Kidney (tissue), 14 donors: ENCODE data around the gene RIMBP2. TPM values are rescaled to one million over a fixed set of nuclear protein-coding genes. Genes with fewer than 3 reads are reported as not detected.

ENCODE experiments used
- DNase-seq, 5 donors: peaks; one replicate each; pipeline ENCODE4 v3.0.0-alpha.2; 2013 to 2020
- FAIRE-seq: peaks from 2 replicates; lab custom pipeline; 2012; peaks lifted over from hg19 to GRCh38; lab: Jason Lieb, UNC
- H3K27ac ChIP-seq, 2 donors: one replicate each; pipeline ENCODE4 v1.7.0; 2013; ENCODE audit warnings: low read depth in 2 of 2, low read length in 2 of 2, inconsistent platforms in 1 of 2
- H3K27me3 ChIP-seq: one replicate; pipeline ENCODE4 v1.7.1; 2013; ENCODE audit warnings: low read length, inconsistent platforms; ENCODE audit not compliant: control insufficient read depth, insufficient read depth
- H3K36me3 ChIP-seq, 3 donors: one replicate each; pipeline versions ENCODE4 v1.7.0 to v1.7.1; 2013; ENCODE audit warnings: low read length in 3 of 3, control low read depth in 1 of 3, inconsistent platforms in 1 of 3; ENCODE audit not compliant: insufficient read depth in 3 of 3, control insufficient read depth in 2 of 3
- H3K4me1 ChIP-seq, 3 donors: one replicate each; pipeline versions ENCODE4 v1.7.0 to v1.7.1; 2013; ENCODE audit warnings: low read length in 3 of 3, inconsistent platforms in 1 of 3, low read depth in 1 of 3; ENCODE audit not compliant: control insufficient read depth in 2 of 3, insufficient read depth in 2 of 3
- H3K4me3 ChIP-seq, 3 donors: one replicate each; pipeline versions ENCODE4 v1.7.0 to v1.8.1; 2013; ENCODE audit warnings: low read length in 3 of 3, control low read depth in 1 of 3, inconsistent platforms in 1 of 3
- H3K9ac ChIP-seq, 3 donors: one replicate each; pipeline versions ENCODE4 v1.7.0 to v1.7.1; 2013; ENCODE audit warnings: low read length in 3 of 3, control low read depth in 1 of 3, inconsistent platforms in 1 of 3
- H3K9me3 ChIP-seq, 3 donors: one replicate each; pipeline versions ENCODE4 v1.7.0 to v1.7.1; 2013; ENCODE audit warnings: low read length in 3 of 3, control low read depth in 1 of 3, inconsistent platforms in 1 of 3; ENCODE audit not compliant: control insufficient read depth in 2 of 3, insufficient read depth in 1 of 3
- intact Hi-C: fragments of 100-400 bp; cut with DNase I; formaldehyde crosslinking; loops from one replicate; pipeline ENCODE4 v1.11.1; 2022
- polyA plus RNA-seq: library from polyadenylated mRNA; stranded (reverse); fragments of 350-450 nt; fragmentation: Illumina TruSeq; extraction: RNeasy Lipid Tissue Mini Kit (QIAGEN cat#74804); gene quantifications from one replicate; pipeline ENCODE4 v1.2.3, GENCODE V29; 2014; ENCODE audit warnings: low read depth, low replicate concordance; ENCODE audit not compliant: insufficient read depth
- total RNA-seq: library from RNA; stranded (reverse); fragmentation: NEBNext Ultra II Directional; extraction: Animal tissue kit (Norgen Biotek cat#: 25700); gene quantifications from one replicate; pipeline ENCODE4 v1.2.1, GENCODE V29; 2021
- TF ChIP-seq, protein P1 (sequence below): IDR thresholded peaks from 3 replicates; pipeline ENCODE4 v1.5.1; 2012; ENCODE audit warnings: mild to moderate bottlenecking, moderate library complexity, borderline replicate concordance; ENCODE audit not compliant: insufficient read depth; ENCODE audit errors: extremely low read depth
- donor health status: control.
- donor health status: control.
- donor health status: control.
- donor health status: control.
- donor health status: control.
- donor health status: DM: yes; HTN: yes; CAD: no.
- donor health status: Normal renal cell carcinoma (clear cell type).

Gene RIMBP2
- total and polyA plus RNA-seq, 2 donors from 2014 or later: 2.8 to 51.7 TPM

DNA sequence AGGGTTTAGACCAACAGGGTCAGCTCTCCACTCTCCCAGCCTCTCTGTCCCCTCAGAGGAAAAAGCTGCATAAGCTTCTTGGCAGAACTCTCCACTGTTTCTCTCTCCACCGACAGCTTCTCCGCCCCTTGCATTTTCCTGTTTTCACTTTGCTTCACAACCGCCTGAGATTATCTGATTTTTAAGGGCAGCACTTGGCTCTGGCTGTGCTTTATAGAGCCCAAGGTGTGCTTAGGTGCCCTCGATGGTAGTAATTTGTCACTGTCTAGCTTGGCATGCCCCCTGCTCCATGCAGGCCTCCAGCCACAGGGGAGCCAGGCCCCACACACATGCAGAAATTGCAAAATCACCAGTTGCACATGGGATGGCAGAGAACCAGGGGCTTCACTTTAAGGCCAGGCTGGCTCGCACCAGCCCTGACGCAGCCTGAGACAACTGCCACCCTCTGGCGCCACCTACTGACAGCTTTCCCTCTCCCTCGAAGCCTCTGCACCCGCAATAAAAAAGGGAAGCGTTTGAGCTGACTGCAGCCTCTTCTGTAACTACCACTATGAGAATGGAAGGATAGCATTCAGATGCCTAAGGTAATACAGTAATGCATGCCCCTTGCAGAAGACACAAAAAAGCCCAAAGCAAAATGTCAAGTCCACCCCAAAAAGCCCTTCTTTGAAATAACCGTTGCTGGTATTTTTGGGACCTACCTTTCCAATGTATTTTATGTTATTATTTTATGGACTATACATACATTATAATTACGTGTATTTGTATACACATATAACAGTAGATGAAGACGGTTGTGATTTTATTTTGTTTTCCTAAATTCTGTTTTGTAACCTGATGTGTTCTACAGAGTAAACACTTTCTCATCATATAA lies 32.0 kb upstream of the RIMBP2 start:
- Histone ChIP-seq H3K27ac (no peak overlapping the region), H3K4me3 (no peak overlapping the region), H3K9me3 (no peaks in the 10 kb centered on the region), H3K9ac (no peak overlapping the region), H3K27me3 (no peaks in the 10 kb centered on the region), H3K4me1 (peaks cover 0 to 3% (median 0%) of the 10 kb centered on the region in 3 donors), H3K36me3 (no peaks in the 10 kb centered on the region)
- intact Hi-C loops: no loop called here
- DNase-seq (peak; percentile 84 to 90 (median 89)), FAIRE-seq (no peak)
- TF ChIP-seq, protein P1, sequence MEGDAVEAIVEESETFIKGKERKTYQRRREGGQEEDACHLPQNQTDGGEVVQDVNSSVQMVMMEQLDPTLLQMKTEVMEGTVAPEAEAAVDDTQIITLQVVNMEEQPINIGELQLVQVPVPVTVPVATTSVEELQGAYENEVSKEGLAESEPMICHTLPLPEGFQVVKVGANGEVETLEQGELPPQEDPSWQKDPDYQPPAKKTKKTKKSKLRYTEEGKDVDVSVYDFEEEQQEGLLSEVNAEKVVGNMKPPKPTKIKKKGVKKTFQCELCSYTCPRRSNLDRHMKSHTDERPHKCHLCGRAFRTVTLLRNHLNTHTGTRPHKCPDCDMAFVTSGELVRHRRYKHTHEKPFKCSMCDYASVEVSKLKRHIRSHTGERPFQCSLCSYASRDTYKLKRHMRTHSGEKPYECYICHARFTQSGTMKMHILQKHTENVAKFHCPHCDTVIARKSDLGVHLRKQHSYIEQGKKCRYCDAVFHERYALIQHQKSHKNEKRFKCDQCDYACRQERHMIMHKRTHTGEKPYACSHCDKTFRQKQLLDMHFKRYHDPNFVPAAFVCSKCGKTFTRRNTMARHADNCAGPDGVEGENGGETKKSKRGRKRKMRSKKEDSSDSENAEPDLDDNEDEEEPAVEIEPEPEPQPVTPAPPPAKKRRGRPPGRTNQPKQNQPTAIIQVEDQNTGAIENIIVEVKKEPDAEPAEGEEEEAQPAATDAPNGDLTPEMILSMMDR: peak; percentile 83

DNA sequence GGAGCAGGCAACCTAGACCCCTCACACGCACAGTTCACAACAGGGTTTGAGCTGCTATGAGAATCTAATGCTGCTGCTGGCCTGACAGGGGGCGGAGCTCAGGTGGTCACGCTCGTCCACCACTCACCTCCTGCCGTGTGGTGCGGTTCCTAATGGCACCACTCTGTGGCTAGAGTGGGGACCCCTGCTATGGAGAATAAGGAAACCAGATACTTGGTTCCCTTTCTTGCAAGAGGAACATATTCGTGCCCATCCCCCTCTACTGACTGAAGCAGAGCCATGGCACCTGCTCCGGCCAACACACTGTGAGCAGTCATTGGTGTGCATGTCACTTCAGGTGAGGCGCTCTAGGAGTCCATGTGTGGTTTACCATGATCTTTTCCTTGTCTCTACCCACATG lies 30.4 kb upstream of the RIMBP2 start:
- Histone ChIP-seq H3K27ac (no peak overlapping the region), H3K4me3 (no peak overlapping the region), H3K9me3 (no peaks in the 10 kb centered on the region), H3K36me3 (no peaks in the 10 kb centered on the region), H3K27me3 (no peaks in the 10 kb centered on the region), H3K9ac (no peak overlapping the region), H3K4me1 (peaks cover 0 to 3% (median 0%) of the 10 kb centered on the region in 3 donors)
- DNase-seq (peak in 1 of 5 donors; percentile 32), FAIRE-seq (no peak)
- TF ChIP-seq, protein P1: no peak
- intact Hi-C loops: no loop called here

DNA sequence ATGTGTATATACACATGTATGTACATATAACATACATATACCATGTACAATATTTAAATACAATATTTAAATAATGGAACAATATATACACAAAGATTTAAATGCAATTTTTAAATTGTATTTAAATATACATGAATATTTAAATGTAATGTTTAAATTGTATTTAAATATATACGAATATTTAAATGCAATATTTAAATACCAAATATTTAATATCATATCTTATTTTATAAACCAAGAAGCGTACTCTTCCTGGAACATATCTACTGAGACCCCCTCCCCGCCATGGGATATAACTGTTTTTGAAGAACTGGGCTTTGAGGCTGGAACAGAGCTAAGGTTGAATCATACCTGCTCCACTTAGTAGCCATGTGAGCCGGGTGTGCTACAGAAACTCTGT lies 29.8 kb upstream of the RIMBP2 start:
- Histone ChIP-seq H3K36me3 (no peaks in the 10 kb centered on the region), H3K9me3 (no peaks in the 10 kb centered on the region), H3K4me1 (peaks cover 0 to 3% (median 0%) of the 10 kb centered on the region in 3 donors), H3K4me3 (no peak overlapping the region), H3K27me3 (no peaks in the 10 kb centered on the region), H3K27ac (no peak overlapping the region), H3K9ac (no peak overlapping the region)
- TF ChIP-seq, protein P1: no peak
- DNase-seq (no peak), FAIRE-seq (peak; percentile 94)
- intact Hi-C loops: no loop called here
